Neuronal stem cell (in vitro differentiated cells): ENCODE data around the gene STUB1.

Experiments
- DNase-seq: peaks from one replicate; pipeline ENCODE4 v3.0.0-alpha.2; 2013; ENCODE audit warnings: low spot score
- H2AFZ ChIP-seq: one replicate; pipeline ENCODE4 v1.6.1; 2013; ENCODE audit warnings: mild to moderate bottlenecking, low read length, inconsistent platforms
- H2AK5ac ChIP-seq: 2 replicates; pipeline ENCODE4 v1.6.1; 2013; ENCODE audit warnings: low read depth, mild to moderate bottlenecking, inconsistent platforms, low read length, moderate library complexity, mixed read lengths
- H2BK120ac ChIP-seq: 2 replicates; pipeline ENCODE4 v1.6.1; 2013; ENCODE audit warnings: low read depth, mild to moderate bottlenecking, inconsistent platforms, low read length, moderate library complexity, mixed read lengths
- H2BK12ac ChIP-seq: one replicate; pipeline ENCODE4 v1.6.1; 2013; ENCODE audit warnings: low read length, inconsistent platforms
- H2BK15ac ChIP-seq: 2 replicates; pipeline ENCODE4 v1.6.1; 2013; ENCODE audit warnings: mild to moderate bottlenecking, low read length, inconsistent platforms, mixed read lengths
- H2BK5ac ChIP-seq: one replicate; pipeline ENCODE4 v1.6.1; 2013; ENCODE audit warnings: inconsistent platforms, mild to moderate bottlenecking, low read length, moderate library complexity
- H3K14ac ChIP-seq: one replicate; pipeline ENCODE4 v1.6.1; 2013; ENCODE audit warnings: low read length, inconsistent platforms
- H3K18ac ChIP-seq: 2 replicates; pipeline ENCODE4 v1.6.1; 2013; ENCODE audit warnings: low read length, inconsistent platforms
- H3K23ac ChIP-seq: 2 replicates; pipeline ENCODE4 v1.6.1; 2013; ENCODE audit warnings: low read depth, mild to moderate bottlenecking, mixed read lengths, low read length, inconsistent platforms; ENCODE audit not compliant: poor library complexity
- H3K27ac ChIP-seq: replicated peaks from 3 replicates; pipeline ENCODE4 v1.5.1; 2013; ENCODE audit warnings: low read length, inconsistent platforms
- H3K27me3 ChIP-seq, 3 experiments: 2 replicates each; pipeline ENCODE4 v1.6.1; 2013; ENCODE audit warnings: low read length in 3 of 3, mild to moderate bottlenecking in 2 of 3, inconsistent platforms in 1 of 3, low read depth in 1 of 3, mixed read lengths in 1 of 3, moderate library complexity in 1 of 3; ENCODE audit not compliant: control insufficient read depth in 3 of 3, insufficient read depth in 3 of 3
- H3K36me3 ChIP-seq, 2 donors: replicated peaks in 1 of 2; 2 replicates each; pipeline ENCODE4 v1.6.1; 2013; ENCODE audit warnings: low read length in 2 of 2; ENCODE audit not compliant: control insufficient read depth in 2 of 2, insufficient read depth in 2 of 2
- H3K4ac ChIP-seq: 2 replicates; pipeline ENCODE4 v1.6.1; 2013; ENCODE audit warnings: inconsistent platforms, mild to moderate bottlenecking, low read length, moderate library complexity
- H3K4me1 ChIP-seq, 2 donors: 1 replicate in 1 of 2; 2 replicates in 1 of 2; pipeline ENCODE4 v1.6.1; 2013; ENCODE audit warnings: low read length in 2 of 2, low read depth in 1 of 2; ENCODE audit not compliant: control insufficient read depth in 2 of 2, insufficient read depth in 1 of 2
- H3K4me2 ChIP-seq: one replicate; pipeline ENCODE4 v1.6.1; 2013; ENCODE audit warnings: mild to moderate bottlenecking, low read length, inconsistent platforms; ENCODE audit not compliant: insufficient read depth, poor library complexity, severe bottlenecking
- H3K4me3 ChIP-seq, 2 donors: 2 replicates each; pipeline ENCODE4 v1.5.1; 2013; ENCODE audit warnings: low read length in 2 of 2, mild to moderate bottlenecking in 2 of 2, inconsistent platforms in 1 of 2, moderate library complexity in 1 of 2
- H3K79me1 ChIP-seq: one replicate; pipeline ENCODE4 v1.6.1; 2013; ENCODE audit warnings: low read depth, mild to moderate bottlenecking, inconsistent platforms, low read length, moderate library complexity
- H3K9ac ChIP-seq: one replicate; pipeline ENCODE4 v1.6.1; 2013; ENCODE audit warnings: mild to moderate bottlenecking, low read depth, low read length, inconsistent platforms; ENCODE audit not compliant: poor library complexity
- H3K9me3 ChIP-seq, 2 donors: replicated peaks in 1 of 2; 2 replicates each; pipeline versions ENCODE3 to v1.6.1; 2013; ENCODE audit warnings: low read length in 2 of 2, mild to moderate bottlenecking in 2 of 2, inconsistent platforms in 1 of 2, low read depth in 1 of 2, mixed read lengths in 1 of 2, moderate library complexity in 1 of 2; ENCODE audit not compliant: control insufficient read depth in 2 of 2, insufficient read depth in 1 of 2
- H4K8ac ChIP-seq: one replicate; pipeline ENCODE4 v1.6.1; 2013; ENCODE audit warnings: low read depth, mild to moderate bottlenecking, inconsistent platforms, low read length, moderate library complexity
- H4K91ac ChIP-seq: one replicate; pipeline ENCODE4 v1.6.1; 2013; ENCODE audit warnings: low read length, low read depth, mild to moderate bottlenecking, inconsistent platforms; ENCODE audit not compliant: poor library complexity
- WGBS, 2 donors: extraction: QIAGEN DNeasy Blood & Tissue Kit; methylation state at CpG; one replicate each; pipeline ENCODE4 v1.1.7; 2013; ENCODE audit warnings: missing lambda C conversion rate in 2 of 2, mixed read lengths in 1 of 2; ENCODE audit not compliant: insufficient read length in 2 of 2, insufficient replicate concordance in 1 of 2; ENCODE audit errors: extremely low coverage in 2 of 2; 5-methylcytosine and 5-hydroxymethylcytosine counted together

Gene STUB1

GRCh38 chr16:680967-681745, 946 bp downstream of the STUB1 start:
- Histone ChIP-seq H3K14ac (peak overlapping the region; percentile 61), H3K79me1 (peaks cover 31% of the 10 kb centered on the region), H3K9ac (peak overlapping the region; percentile 90), H4K8ac (peak overlapping the region; percentile 52), H2BK12ac (no peak overlapping the region), H3K27me3 (peaks cover 0 to 2% (median 0%) of the 10 kb centered on the region in 3 experiments), H2BK5ac (peak overlapping the region; percentile 35), H2AK5ac (peak overlapping the region; percentile 86), H3K9me3 (peaks cover 0 to 2% of the 10 kb centered on the region in 2 donors), H3K27ac (no peak overlapping the region), H3K4ac (no peak overlapping the region), H3K4me1 (peaks cover 7 to 21% of the 10 kb centered on the region in 2 donors), H2AFZ (no peak overlapping the region), H4K91ac (no peak overlapping the region), H2BK120ac (no peak overlapping the region), H3K23ac (peak overlapping the region; percentile 68), H2BK15ac (no peak overlapping the region), H3K4me2 (peak overlapping the region; percentile 96), H3K18ac (no peak overlapping the region), H3K36me3 (peaks cover 30 to 46% of the 10 kb centered on the region in 2 donors), H3K4me3 (peak overlapping the region; percentile 87 to 98)
- WGBS, 2 donors: no CpG with 5 or more reads among the region's 44 CpGs
- DNase-seq: no peak

DNA sequence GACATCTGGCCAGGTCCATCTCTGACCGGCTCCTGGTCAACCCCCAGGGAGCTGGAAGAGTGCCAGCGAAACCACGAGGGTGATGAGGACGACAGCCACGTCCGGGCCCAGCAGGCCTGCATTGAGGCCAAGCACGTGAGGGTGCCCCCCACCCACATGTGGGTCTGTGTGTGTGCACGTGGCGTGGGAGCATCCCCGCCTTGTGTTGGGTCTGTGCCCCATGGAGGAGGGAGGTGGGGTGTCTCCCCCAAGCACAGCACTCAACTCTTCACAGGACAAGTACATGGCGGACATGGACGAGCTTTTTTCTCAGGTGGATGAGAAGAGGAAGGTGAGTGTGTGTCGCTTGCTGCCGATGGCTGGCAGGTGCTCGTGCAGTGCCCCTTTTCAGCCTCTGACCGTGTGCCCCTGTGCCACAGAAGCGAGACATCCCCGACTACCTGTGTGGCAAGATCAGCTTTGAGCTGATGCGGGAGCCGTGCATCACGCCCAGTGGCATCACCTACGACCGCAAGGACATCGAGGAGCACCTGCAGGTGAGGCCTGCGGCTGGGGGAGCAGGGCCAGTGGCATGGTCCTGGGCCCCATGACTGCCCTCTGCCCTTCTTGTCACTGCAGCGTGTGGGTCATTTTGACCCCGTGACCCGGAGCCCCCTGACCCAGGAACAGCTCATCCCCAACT, 1.7 kb downstream of the STUB1 start:
- Histone ChIP-seq H2BK5ac (no peak overlapping the region), H4K91ac (no peak overlapping the region), H3K36me3 (peaks cover 35 to 54% of the 10 kb centered on the region in 2 donors), H3K4me2 (no peak overlapping the region), H3K9ac (no peak overlapping the region), H3K79me1 (peaks cover 31% of the 10 kb centered on the region), H2BK15ac (no peak overlapping the region), H2BK12ac (no peak overlapping the region), H3K4me3 (peak overlapping the region; percentile 8 to 87), H3K27me3 (no peaks in the 10 kb centered on the region), H3K18ac (no peak overlapping the region), H3K14ac (no peak overlapping the region), H3K4ac (no peak overlapping the region), H2AFZ (no peak overlapping the region), H3K4me1 (peaks cover 7 to 21% of the 10 kb centered on the region in 2 donors), H2AK5ac (no peak overlapping the region), H3K9me3 (peaks cover 0 to 2% of the 10 kb centered on the region in 2 donors), H4K8ac (peak overlapping the region; percentile 0), H3K27ac (no peak overlapping the region), H2BK120ac (no peak overlapping the region), H3K23ac (peak overlapping the region; percentile 99)
- no peak for DNase-seq
- WGBS, 2 donors: no CpG with 5 or more reads among the region's 28 CpGs

DNA sequence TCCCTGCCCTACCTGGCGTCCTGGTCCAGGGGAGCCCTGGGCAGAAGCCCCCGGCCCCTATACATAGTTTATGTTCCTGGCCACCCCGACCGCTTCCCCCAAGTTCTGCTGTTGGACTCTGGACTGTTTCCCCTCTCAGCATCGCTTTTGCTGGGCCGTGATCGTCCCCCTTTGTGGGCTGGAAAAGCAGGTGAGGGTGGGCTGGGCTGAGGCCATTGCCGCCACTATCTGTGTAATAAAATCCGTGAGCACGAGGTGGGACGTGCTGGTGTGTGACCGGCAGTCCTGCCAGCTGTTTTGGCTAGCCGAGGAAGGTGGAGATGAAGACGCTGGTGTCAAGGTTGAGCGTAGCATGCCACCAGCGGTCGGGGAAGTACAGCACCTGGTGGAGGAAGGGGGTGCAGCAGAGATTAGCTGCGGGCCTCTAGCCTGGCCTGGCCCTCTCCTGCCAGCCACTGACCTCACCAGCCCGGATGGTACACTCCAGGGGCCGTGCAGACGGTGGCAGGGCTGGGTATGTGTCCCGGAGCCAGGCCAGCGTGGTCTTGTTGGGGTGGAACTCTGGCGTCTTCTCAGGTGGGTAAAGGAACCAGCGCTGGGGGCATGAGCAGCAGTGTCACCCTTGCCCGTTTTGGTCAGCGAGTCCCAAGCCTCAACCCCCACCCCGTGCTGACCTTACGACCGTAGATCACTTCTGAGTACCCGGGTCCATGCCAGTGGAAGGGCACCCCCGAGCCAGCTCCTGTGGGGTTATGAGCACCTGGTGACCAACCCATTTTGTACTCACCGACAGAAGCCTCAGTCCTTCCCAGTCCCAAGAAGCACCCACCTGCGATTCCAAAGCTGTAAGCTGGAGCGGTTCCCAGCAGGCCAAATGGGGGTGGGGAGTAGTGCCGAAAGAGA, 2.5 kb downstream of the STUB1 start:
- Histone ChIP-seq H3K23ac (peak overlapping the region; percentile 99), H3K4ac (no peak overlapping the region), H2AK5ac (peak overlapping the region; percentile 28), H3K79me1 (peaks cover 31% of the 10 kb centered on the region), H3K27me3 (no peaks in the 10 kb centered on the region), H3K36me3 (peaks cover 41 to 62% of the 10 kb centered on the region in 2 donors), H3K14ac (no peak overlapping the region), H3K4me1 (peaks cover 7 to 21% of the 10 kb centered on the region in 2 donors), H3K9me3 (peaks cover 0 to 2% of the 10 kb centered on the region in 2 donors), H2BK5ac (peak overlapping the region; percentile 88), H2BK120ac (no peak overlapping the region), H3K4me2 (peak overlapping the region; percentile 89), H4K8ac (no peak overlapping the region), H3K4me3 (peak overlapping the region; percentile 8 to 50), H3K9ac (peak overlapping the region; percentile 77), H2BK12ac (no peak overlapping the region), H4K91ac (no peak overlapping the region), H2BK15ac (no peak overlapping the region), H3K18ac (no peak overlapping the region), H2AFZ (no peak overlapping the region), H3K27ac (no peak overlapping the region)
- DNase-seq: no peak
- WGBS, 2 donors: no CpG with 5 or more reads among the region's 36 CpGs
